CD4-positive, alpha-beta T cell treated with Interleukin-4 for 1 hour (primary cell): ENCODE results near the gene NT5DC2.
"Not testable (repeated sequence)": the region's sequence is repeated elsewhere in the genome, so short reads cannot be mapped to it uniquely, and the experiment has no call there.

ENCODE experiments used
- DNase-seq, 2 donors: peaks; one replicate each; pipeline ENCODE4 v3.0.0-alpha.2; 2020 to 2022

NT5DC2 gene

GRCh38 chr3:52536369-52537164 is 2.9 kb upstream of the NT5DC2 start, which contains the start of gene UQCC5:
Gene UQCC5, plus strand, starts transcription at chr3:52536605. Its CDS starts 151 bp downstream, at chr3:52536756.
- peak; percentile 98 for DNase-seq

- DNase-seq, result no peak
These were observed 2.4 kb upstream of the NT5DC2 start for GRCh38 chr3:52536112-52536368.

- DNase-seq, result no peak
These were observed 1.9 kb upstream of the NT5DC2 start for GRCh38 chr3:52535411-52536111.

GRCh38 chr3:52534281-52535183 is 875 bp upstream of the NT5DC2 start:
- no peak for DNase-seq

GRCh38 chr3:52532838-52533622 is 627 bp downstream of the NT5DC2 start:
- DNase-seq, result peak in 1 of 2 donors; percentile 16

- DNase-seq, result peak; percentile 26 to 50
These were observed 1.2 kb downstream of the NT5DC2 start for GRCh38 chr3:52532517-52532837.

GRCh38 chr3:52531860-52532516 is 1.7 kb downstream of the NT5DC2 start:
- DNase-seq, result no peak

GRCh38 chr3:52530918-52531826 is 2.5 kb downstream of the NT5DC2 start:
- no peak for DNase-seq

GRCh38 chr3:52529376-52530333 is 4.0 kb downstream of the NT5DC2 start:
- DNase-seq, result no peak

GRCh38 chr3:52528586-52529375 is 4.9 kb downstream of the NT5DC2 start:
- no peak for DNase-seq

- no peak for DNase-seq
These were observed 5.7 kb downstream of the NT5DC2 start for GRCh38 chr3:52527732-52528585.

- no peak for DNase-seq
These were observed 6.5 kb downstream of the NT5DC2 start for GRCh38 chr3:52527039-52527731.

- not testable (repeated sequence) for DNase-seq
These were observed 7.0 kb downstream of the NT5DC2 start for GRCh38 chr3:52526671-52527038.

GRCh38 chr3:52525680-52526561 is 7.7 kb downstream of the NT5DC2 start:
- DNase-seq, result no peak

- DNase-seq, result no peak
These were observed 8.6 kb downstream of the NT5DC2 start for GRCh38 chr3:52524752-52525679.
